Nucleus accumbens (tissue), 56 donors: ENCODE results near the gene LRCH1.
"Not testable (repeated sequence)": the region's sequence is repeated elsewhere in the genome, so short reads cannot be mapped to it uniquely, and the experiment has no call there.

Experiments used
- DNase-seq, 56 donors: peaks; one replicate each; lab custom pipeline; 2025; lab: John Stamatoyannopoulos, UW

Gene LRCH1

GRCh38 chr13:46552889-46553520 lies at the start of gene LRCH1:
Gene LRCH1, plus strand, starts transcription at chr13:46553170. Its CDS starts 227 bp downstream, at chr13:46553397.
- DNase-seq: peak in 51 of 56 donors; percentile 9 to 80 (median 51)

GRCh38 chr13:46504036-46504435 lies 48.9 kb upstream of the LRCH1 start:
- DNase-seq: no peak

- no peak for DNase-seq
Measured at GRCh38 chr13:46507981-46508380, 45.0 kb upstream of the LRCH1 start.

- DNase-seq: no peak
Measured at GRCh38 chr13:46509981-46510380, 43.0 kb upstream of the LRCH1 start.

- DNase-seq: no peak
Measured at GRCh38 chr13:46515803-46516202, 37.2 kb upstream of the LRCH1 start.

GRCh38 chr13:46516599-46517338 lies 36.2 kb upstream of the LRCH1 start:
- DNase-seq: peak in 1 of 56 donors; percentile 3

GRCh38 chr13:46517748-46518147 lies 35.2 kb upstream of the LRCH1 start:
- DNase-seq: not testable (repeated sequence)

- no peak for DNase-seq
Measured at GRCh38 chr13:46519182-46519581, 33.8 kb upstream of the LRCH1 start.

GRCh38 chr13:46520166-46520565 lies 32.8 kb upstream of the LRCH1 start:
- DNase-seq: no peak

GRCh38 chr13:46521486-46521885 lies 31.5 kb upstream of the LRCH1 start:
- DNase-seq: no peak

GRCh38 chr13:46521921-46522747 lies 30.8 kb upstream of the LRCH1 start:
- no peak for DNase-seq

- DNase-seq: no peak
Measured at GRCh38 chr13:46522748-46523030, 30.3 kb upstream of the LRCH1 start.

- DNase-seq: peak in 13 of 56 donors; percentile 1 to 15 (median 7)
Measured at GRCh38 chr13:46523972-46524752, 28.8 kb upstream of the LRCH1 start.

GRCh38 chr13:46526100-46526735 lies 26.8 kb upstream of the LRCH1 start:
- no peak for DNase-seq

- DNase-seq: no peak
Measured at GRCh38 chr13:46526740-46527139, 26.2 kb upstream of the LRCH1 start.

GRCh38 chr13:46527237-46527636 lies 25.7 kb upstream of the LRCH1 start:
- no peak for DNase-seq

- DNase-seq: no peak
Measured at GRCh38 chr13:46529216-46529919, 23.6 kb upstream of the LRCH1 start.

- no peak for DNase-seq
Measured at GRCh38 chr13:46530084-46530935, 22.7 kb upstream of the LRCH1 start.

GRCh38 chr13:46531953-46532352 lies 21.0 kb upstream of the LRCH1 start:
- no peak for DNase-seq
